Liver (tissue), 9 donors: Measurements from ENCODE around the gene USH2A. TPM values are rescaled to one million over a fixed set of nuclear protein-coding genes. Genes with fewer than 3 reads are reported as not detected.

Experiments used
- DNase-seq: peaks from one replicate; pipeline ENCODE4 v3.0.0-alpha.2; 2017; ENCODE audit warnings: low spot score
- H3K27ac ChIP-seq, 2 donors: one replicate each; pipeline ENCODE4 v1.7.0; 2013; ENCODE audit warnings: inconsistent platforms in 2 of 2, low read length in 2 of 2, control low read depth in 1 of 2, low read depth in 1 of 2, mild to moderate bottlenecking in 1 of 2
- H3K27me3 ChIP-seq, 4 donors: one replicate each; pipeline versions ENCODE4 v1.6.1 to v1.7.0; 2013; ENCODE audit warnings: low read length in 3 of 4, inconsistent platforms in 1 of 4, mild to moderate bottlenecking in 1 of 4, moderate library complexity in 1 of 4; ENCODE audit not compliant: control insufficient read depth in 4 of 4, insufficient read depth in 4 of 4
- H3K36me3 ChIP-seq, 4 donors: one replicate each; pipeline versions ENCODE4 v1.6.1 to v1.7.0; 2013; ENCODE audit warnings: low read length in 3 of 4, mild to moderate bottlenecking in 3 of 4, low read depth in 1 of 4, moderate library complexity in 1 of 4; ENCODE audit not compliant: control insufficient read depth in 4 of 4, insufficient read depth in 3 of 4
- H3K4me1 ChIP-seq, 4 donors: one replicate each; pipeline versions ENCODE4 v1.6.1 to v1.7.0; 2013; ENCODE audit warnings: low read length in 3 of 4, mild to moderate bottlenecking in 3 of 4, moderate library complexity in 1 of 4; ENCODE audit not compliant: control insufficient read depth in 4 of 4, insufficient read depth in 4 of 4
- H3K4me3 ChIP-seq, 3 donors: one replicate each; pipeline versions ENCODE4 v1.6.1 to v1.7.0; 2013; ENCODE audit warnings: low read length in 3 of 3, control low read depth in 1 of 3, low read depth in 1 of 3, mild to moderate bottlenecking in 1 of 3
- H3K9ac ChIP-seq, 2 donors: one replicate each; pipeline ENCODE4 v1.7.0; 2013; ENCODE audit warnings: low read length in 2 of 2, mild to moderate bottlenecking in 2 of 2, moderate library complexity in 2 of 2, control low read depth in 1 of 2, low read depth in 1 of 2
- H3K9me3 ChIP-seq, 4 donors: one replicate each; pipeline versions ENCODE4 v1.6.1 to v1.7.0; 2013; ENCODE audit warnings: low read length in 3 of 4; ENCODE audit not compliant: control insufficient read depth in 4 of 4
- EGR1 ChIP-seq, 2 donors: IDR thresholded peaks; 2 replicates each; pipeline ENCODE4 v1.6.1; 2016 to 2018; ENCODE audit warnings: antibody characterized with exemption in 2 of 2, low read depth in 2 of 2
- FOXA1 ChIP-seq: IDR thresholded peaks from 2 replicates; pipeline ENCODE4 v1.6.1; 2016; ENCODE audit warnings: antibody characterized with exemption
- FOXA2 ChIP-seq: IDR thresholded peaks from 2 replicates; pipeline ENCODE4 v1.6.1; 2016; ENCODE audit warnings: antibody characterized with exemption
- GABPA ChIP-seq, 2 donors: IDR thresholded peaks in 1 of 2; conservative IDR thresholded peaks in 1 of 2; 2 replicates each; pipeline ENCODE4 v1.6.1; 2016; ENCODE audit warnings: antibody characterized with exemption in 2 of 2, mild to moderate bottlenecking in 1 of 2, moderate library complexity in 1 of 2
- HNF4A ChIP-seq, 2 donors: conservative IDR thresholded peaks; 2 replicates each; pipeline ENCODE4 v1.6.1; 2016; ENCODE audit warnings: antibody characterized with exemption in 2 of 2, mild to moderate bottlenecking in 2 of 2
- HNF4G ChIP-seq: IDR thresholded peaks from 2 replicates; pipeline ENCODE4 v1.6.1; 2016; ENCODE audit warnings: antibody characterized with exemption
- JUND ChIP-seq, 2 donors: IDR thresholded peaks; 2 replicates each; pipeline ENCODE4 v1.6.1; 2016; ENCODE audit warnings: antibody characterized with exemption in 2 of 2
- NR2F2 ChIP-seq: IDR thresholded peaks from 2 replicates; pipeline ENCODE4 v1.6.1; 2016; ENCODE audit warnings: antibody characterized with exemption
- RAD21 ChIP-seq, 2 donors: IDR thresholded peaks; 2 replicates each; pipeline ENCODE4 v1.6.1; 2016; ENCODE audit warnings: antibody characterized with exemption in 2 of 2, mild to moderate bottlenecking in 2 of 2
- RXRA ChIP-seq, 2 donors: IDR thresholded peaks; 2 replicates each; pipeline ENCODE4 v1.6.1; 2017 to 2018; ENCODE audit warnings: antibody characterized with exemption in 2 of 2, mild to moderate bottlenecking in 1 of 2
- TAF1 ChIP-seq: conservative IDR thresholded peaks from 2 replicates; pipeline ENCODE4 v1.6.1; 2016; ENCODE audit warnings: antibody characterized with exemption, mild to moderate bottlenecking
- YY1 ChIP-seq: IDR thresholded peaks from 2 replicates; pipeline ENCODE4 v1.6.1; 2016; ENCODE audit warnings: antibody characterized with exemption, mild to moderate bottlenecking
- WGBS: extraction: QIAGEN DNeasy Blood & Tissue Kit; methylation state at CpG from one replicate; pipeline ENCODE4 v1.1.7; 2013; 5-methylcytosine and 5-hydroxymethylcytosine counted together
- polyA plus RNA-seq, 2 donors: library from polyadenylated mRNA; stranded (reverse) in 1 of 2; unstranded in 1 of 2; fragments of 200-250 nt in 1 of 2; fragments of >200 nt in 1 of 2; fragmentation: Nextera tagmentation in 1 of 2; extraction: Ambion mirVana in 1 of 2; gene quantifications; one replicate each; pipeline versions ENCODE4 v1.2.1 to v1.2.3, GENCODE V29; 2013 to 2015
- total RNA-seq, 2 donors: library from RNA; depleted of rRNA; stranded (reverse); fragments of >200 nt; gene quantifications; one replicate each; pipeline ENCODE4 v1.2.3, GENCODE V29; 2014
- TF ChIP-seq, protein P1 (sequence below): IDR thresholded peaks from 2 replicates; pipeline ENCODE4 v1.6.1; 2016; ENCODE audit warnings: antibody characterized with exemption
- TF ChIP-seq, protein P2 (sequence below): IDR thresholded peaks from 2 replicates; pipeline ENCODE4 v1.6.1; 2016; ENCODE audit warnings: antibody characterized with exemption, mild to moderate bottlenecking
- TF ChIP-seq, protein P3 (sequence below): IDR thresholded peaks from 2 replicates; pipeline ENCODE4 v1.6.1; 2016; ENCODE audit warnings: antibody characterized with exemption
- TF ChIP-seq, protein P4 (sequence below): IDR thresholded peaks from 2 replicates; pipeline ENCODE4 v1.6.1; 2016; ENCODE audit warnings: antibody characterized with exemption
- donor health status: healthy.
- donor health status: healthy.
- donor health status: healthy.
- donor health status: healthy.
- donor health status: healthy.

USH2A gene
- total and polyA plus RNA-seq, 4 donors: 0.14 to 1.0 (median 0.31) TPM

DNA sequence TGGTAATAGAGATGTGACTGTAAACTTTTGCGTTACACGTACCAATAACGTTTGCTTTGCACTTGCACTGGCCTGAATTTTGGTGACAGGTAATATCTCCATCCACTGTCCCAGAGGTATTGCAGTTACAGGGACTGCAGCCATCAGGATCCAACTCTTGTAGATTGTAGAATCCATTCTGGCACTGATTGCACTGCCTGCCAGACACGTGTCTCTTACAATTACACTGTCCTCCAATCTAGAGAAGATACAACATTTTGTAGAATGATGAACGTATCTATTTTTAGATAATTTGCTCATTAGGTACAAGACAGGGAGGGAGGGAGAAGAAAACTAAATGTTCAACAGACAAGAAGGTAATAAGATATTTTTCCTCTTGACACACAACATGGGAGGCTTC, 172.4 kb downstream of the USH2A start:
- 82% methylated on average over 5 of the region's 5 CpGs for WGBS
- DNase-seq: no peak
- Histone ChIP-seq H3K27me3 (no peaks in the 10 kb centered on the region), H3K4me1 (no peaks in the 10 kb centered on the region), H3K27ac (no peak overlapping the region), H3K4me3 (no peak overlapping the region), H3K9ac (no peak overlapping the region), H3K36me3 (no peaks in the 10 kb centered on the region), H3K9me3 (no peaks in the 10 kb centered on the region)
- TF ChIP-seq EGR1 (IDR thresholded peaks at IDR 0.05; ENCODE audit: low read depth in 2 of 2): no peak
- TF ChIP-seq, protein P1, sequence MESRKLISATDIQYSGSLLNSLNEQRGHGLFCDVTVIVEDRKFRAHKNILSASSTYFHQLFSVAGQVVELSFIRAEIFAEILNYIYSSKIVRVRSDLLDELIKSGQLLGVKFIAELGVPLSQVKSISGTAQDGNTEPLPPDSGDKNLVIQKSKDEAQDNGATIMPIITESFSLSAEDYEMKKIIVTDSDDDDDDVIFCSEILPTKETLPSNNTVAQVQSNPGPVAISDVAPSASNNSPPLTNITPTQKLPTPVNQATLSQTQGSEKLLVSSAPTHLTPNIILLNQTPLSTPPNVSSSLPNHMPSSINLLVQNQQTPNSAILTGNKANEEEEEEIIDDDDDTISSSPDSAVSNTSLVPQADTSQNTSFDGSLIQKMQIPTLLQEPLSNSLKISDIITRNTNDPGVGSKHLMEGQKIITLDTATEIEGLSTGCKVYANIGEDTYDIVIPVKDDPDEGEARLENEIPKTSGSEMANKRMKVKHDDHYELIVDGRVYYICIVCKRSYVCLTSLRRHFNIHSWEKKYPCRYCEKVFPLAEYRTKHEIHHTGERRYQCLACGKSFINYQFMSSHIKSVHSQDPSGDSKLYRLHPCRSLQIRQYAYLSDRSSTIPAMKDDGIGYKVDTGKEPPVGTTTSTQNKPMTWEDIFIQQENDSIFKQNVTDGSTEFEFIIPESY: no peak
- TF ChIP-seq FOXA1: no peak
- TF ChIP-seq GABPA (IDR thresholded peaks at IDR 0.05 in 1 of 2, conservative IDR thresholded peaks at IDR 0.05 in 1 of 2): no peak

DNA sequence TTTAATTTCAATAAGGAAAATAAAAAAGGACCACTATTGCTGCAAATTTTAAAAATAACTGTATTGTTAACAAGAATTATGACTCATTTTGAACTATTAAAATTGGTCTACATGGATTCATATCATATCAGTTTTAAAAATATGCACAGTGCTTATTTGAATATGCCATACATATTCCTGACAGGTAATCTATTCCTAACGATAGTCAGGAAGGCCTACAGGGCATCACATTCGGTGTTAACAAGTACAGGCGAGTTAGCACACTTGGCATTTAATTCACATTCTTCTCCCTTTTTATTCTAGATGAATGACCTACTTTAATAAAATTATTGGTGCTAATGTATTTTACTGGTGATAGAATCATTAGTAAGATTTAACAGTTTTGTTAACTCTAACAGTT, 174.6 kb downstream of the USH2A start:
- H3K27ac ChIP-seq: no peak overlapping the region
- 91% methylated on average over 3 of the region's 3 CpGs for WGBS
- DNase-seq: no peak
- no peak overlapping the region for H3K4me3 ChIP-seq
- no peak overlapping the region for H3K9ac ChIP-seq
- H3K36me3 ChIP-seq: no peaks in the 10 kb centered on the region
- no peaks in the 10 kb centered on the region for H3K27me3 ChIP-seq
- TF ChIP-seq JUND (IDR thresholded peaks at IDR 0.05) (no peak), EGR1 (IDR thresholded peaks at IDR 0.05; ENCODE audit: low read depth in 2 of 2) (no peak), YY1 (no peak), FOXA1 (no peak)
- TF ChIP-seq, protein P1: no peak
- H3K9me3 ChIP-seq: no peaks in the 10 kb centered on the region
- H3K4me1 ChIP-seq: no peaks in the 10 kb centered on the region

- Histone ChIP-seq H3K4me3 (no peak overlapping the region), H3K9me3 (no peaks in the 10 kb centered on the region), H3K27me3 (no peaks in the 10 kb centered on the region), H3K36me3 (no peaks in the 10 kb centered on the region), H3K9ac (no peak overlapping the region), H3K27ac (no peak overlapping the region), H3K4me1 (no peaks in the 10 kb centered on the region)
- DNase-seq: no peak
- whole genome bisulfite sequencing: 79% methylated on average over 1 of the region's 1 CpG
- TF ChIP-seq GABPA (IDR thresholded peaks at IDR 0.05 in 1 of 2, conservative IDR thresholded peaks at IDR 0.05 in 1 of 2) (no peak), YY1 (no peak), HNF4A (conservative IDR thresholded peaks at IDR 0.05) (no peak), RXRA (IDR thresholded peaks at IDR 0.05) (no peak), FOXA2 (no peak), NR2F2 (no peak), EGR1 (IDR thresholded peaks at IDR 0.05; ENCODE audit: low read depth in 2 of 2) (no peak), HNF4G (no peak), TAF1 (no peak), FOXA1 (no peak), RAD21 (IDR thresholded peaks at IDR 0.05) (no peak), JUND (IDR thresholded peaks at IDR 0.05) (no peak)
- TF ChIP-seq, protein P2, sequence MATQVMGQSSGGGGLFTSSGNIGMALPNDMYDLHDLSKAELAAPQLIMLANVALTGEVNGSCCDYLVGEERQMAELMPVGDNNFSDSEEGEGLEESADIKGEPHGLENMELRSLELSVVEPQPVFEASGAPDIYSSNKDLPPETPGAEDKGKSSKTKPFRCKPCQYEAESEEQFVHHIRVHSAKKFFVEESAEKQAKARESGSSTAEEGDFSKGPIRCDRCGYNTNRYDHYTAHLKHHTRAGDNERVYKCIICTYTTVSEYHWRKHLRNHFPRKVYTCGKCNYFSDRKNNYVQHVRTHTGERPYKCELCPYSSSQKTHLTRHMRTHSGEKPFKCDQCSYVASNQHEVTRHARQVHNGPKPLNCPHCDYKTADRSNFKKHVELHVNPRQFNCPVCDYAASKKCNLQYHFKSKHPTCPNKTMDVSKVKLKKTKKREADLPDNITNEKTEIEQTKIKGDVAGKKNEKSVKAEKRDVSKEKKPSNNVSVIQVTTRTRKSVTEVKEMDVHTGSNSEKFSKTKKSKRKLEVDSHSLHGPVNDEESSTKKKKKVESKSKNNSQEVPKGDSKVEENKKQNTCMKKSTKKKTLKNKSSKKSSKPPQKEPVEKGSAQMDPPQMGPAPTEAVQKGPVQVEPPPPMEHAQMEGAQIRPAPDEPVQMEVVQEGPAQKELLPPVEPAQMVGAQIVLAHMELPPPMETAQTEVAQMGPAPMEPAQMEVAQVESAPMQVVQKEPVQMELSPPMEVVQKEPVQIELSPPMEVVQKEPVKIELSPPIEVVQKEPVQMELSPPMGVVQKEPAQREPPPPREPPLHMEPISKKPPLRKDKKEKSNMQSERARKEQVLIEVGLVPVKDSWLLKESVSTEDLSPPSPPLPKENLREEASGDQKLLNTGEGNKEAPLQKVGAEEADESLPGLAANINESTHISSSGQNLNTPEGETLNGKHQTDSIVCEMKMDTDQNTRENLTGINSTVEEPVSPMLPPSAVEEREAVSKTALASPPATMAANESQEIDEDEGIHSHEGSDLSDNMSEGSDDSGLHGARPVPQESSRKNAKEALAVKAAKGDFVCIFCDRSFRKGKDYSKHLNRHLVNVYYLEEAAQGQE: no peak
- TF ChIP-seq, protein P3, sequence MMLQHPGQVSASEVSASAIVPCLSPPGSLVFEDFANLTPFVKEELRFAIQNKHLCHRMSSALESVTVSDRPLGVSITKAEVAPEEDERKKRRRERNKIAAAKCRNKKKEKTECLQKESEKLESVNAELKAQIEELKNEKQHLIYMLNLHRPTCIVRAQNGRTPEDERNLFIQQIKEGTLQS: no peak
- TF ChIP-seq, protein P1: no peak
- TF ChIP-seq, protein P4, sequence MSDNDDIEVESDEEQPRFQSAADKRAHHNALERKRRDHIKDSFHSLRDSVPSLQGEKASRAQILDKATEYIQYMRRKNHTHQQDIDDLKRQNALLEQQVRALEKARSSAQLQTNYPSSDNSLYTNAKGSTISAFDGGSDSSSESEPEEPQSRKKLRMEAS: no peak
Observed at GRCh38 chr1:216247937-216248336, 175.3 kb downstream of the USH2A start.
